ENCODE measurements around the gene SDR39U1. TPM values are rescaled to one million over a fixed set of nuclear protein-coding genes. Genes with fewer than 3 reads are reported as not detected.

Gene SDR39U1
- total RNA-seq, 2 donors from 2014 or later: 27.6 to 61.8 TPM

DNA sequence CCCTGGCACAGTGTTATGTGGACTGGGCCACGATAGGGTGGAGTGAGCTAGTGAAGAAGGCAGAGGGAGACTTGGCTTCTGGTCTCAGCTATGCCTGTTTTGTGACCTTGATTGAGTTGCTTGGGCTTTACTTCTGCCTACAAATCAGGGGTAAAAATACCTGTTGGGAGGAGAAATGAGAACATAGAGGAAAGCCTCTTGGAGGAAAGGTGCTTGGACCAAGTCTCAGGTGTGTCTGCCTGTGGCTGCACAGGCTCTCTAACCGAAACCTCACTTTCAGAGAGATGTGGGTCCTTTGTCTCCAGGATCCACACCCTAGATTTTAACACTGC is 4.9 kb downstream of the SDR39U1 start:
- DNase-seq (ENCODE audit: low spot score): no peak
- ATAC-seq (ENCODE audit: insufficient number of reproducible peaks, low FRiP score, low read depth): no peak
- Histone ChIP-seq H3K27ac (no peak overlapping the region), H3K27me3 (replicated peaks; ENCODE audit: insufficient read depth) (no peaks in the 10 kb centered on the region), H3K9me3 (no peaks in the 10 kb centered on the region), H3K4me1 (ENCODE audit: control insufficient read depth in 1 of 2, low read depth in 2 of 2) (peaks cover 0 to 33% of the 10 kb centered on the region in 2 donors), H3K36me3 (peaks cover 56% of the 10 kb centered on the region), H3K4me3 (no peak overlapping the region)
- TF ChIP-seq, protein P1, sequence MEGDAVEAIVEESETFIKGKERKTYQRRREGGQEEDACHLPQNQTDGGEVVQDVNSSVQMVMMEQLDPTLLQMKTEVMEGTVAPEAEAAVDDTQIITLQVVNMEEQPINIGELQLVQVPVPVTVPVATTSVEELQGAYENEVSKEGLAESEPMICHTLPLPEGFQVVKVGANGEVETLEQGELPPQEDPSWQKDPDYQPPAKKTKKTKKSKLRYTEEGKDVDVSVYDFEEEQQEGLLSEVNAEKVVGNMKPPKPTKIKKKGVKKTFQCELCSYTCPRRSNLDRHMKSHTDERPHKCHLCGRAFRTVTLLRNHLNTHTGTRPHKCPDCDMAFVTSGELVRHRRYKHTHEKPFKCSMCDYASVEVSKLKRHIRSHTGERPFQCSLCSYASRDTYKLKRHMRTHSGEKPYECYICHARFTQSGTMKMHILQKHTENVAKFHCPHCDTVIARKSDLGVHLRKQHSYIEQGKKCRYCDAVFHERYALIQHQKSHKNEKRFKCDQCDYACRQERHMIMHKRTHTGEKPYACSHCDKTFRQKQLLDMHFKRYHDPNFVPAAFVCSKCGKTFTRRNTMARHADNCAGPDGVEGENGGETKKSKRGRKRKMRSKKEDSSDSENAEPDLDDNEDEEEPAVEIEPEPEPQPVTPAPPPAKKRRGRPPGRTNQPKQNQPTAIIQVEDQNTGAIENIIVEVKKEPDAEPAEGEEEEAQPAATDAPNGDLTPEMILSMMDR (IDR thresholded peaks at IDR 0.05): no peak

DNA sequence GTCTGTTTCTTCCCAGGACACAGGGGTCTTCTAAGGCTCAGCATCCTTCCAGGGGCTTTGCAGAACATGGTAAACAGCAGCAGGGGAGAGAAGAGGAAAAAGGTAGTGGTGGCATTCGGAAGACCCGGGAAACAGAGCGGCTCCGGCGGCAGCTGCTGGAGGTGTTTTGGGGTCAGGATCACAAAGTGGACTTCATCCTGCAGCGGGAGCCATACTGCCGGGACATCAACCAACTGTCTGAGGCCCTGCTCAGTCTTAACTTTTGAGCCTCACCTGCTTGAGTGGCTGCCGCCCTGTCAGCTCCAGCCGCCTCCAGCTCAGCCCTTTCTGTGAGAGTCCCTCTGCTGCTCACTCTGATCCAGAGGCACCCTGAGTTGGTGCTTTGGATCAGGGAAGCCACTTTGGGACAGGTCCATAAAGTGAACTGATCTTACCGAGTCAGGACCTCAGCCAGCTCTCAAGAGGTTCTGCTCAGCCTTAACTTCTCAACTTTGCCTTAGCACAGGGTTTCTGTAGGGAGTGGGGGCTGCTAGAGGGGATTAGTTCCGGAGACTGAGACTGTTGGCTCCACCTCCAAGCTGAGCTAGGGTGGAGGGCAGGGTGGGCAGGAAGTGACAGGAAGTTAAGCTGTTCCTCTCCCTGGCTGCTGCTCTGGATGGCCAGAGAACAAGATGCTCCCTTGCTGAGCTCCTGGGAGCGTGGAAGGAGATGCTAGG is 5.4 kb downstream of the SDR39U1 start:
- Histone ChIP-seq H3K4me1 (ENCODE audit: control insufficient read depth in 1 of 2, low read depth in 2 of 2) (peaks cover 0 to 37% of the 10 kb centered on the region in 2 donors), H3K9me3 (no peaks in the 10 kb centered on the region), H3K27ac (no peak overlapping the region), H3K27me3 (replicated peaks; ENCODE audit: insufficient read depth) (no peaks in the 10 kb centered on the region), H3K36me3 (peaks cover 61% of the 10 kb centered on the region), H3K4me3 (no peak overlapping the region)
- DNase-seq (ENCODE audit: low spot score) (no peak), ATAC-seq (ENCODE audit: insufficient number of reproducible peaks, low FRiP score, low read depth) (no peak)
- TF ChIP-seq, protein P1 (IDR thresholded peaks at IDR 0.05): no peak

DNA sequence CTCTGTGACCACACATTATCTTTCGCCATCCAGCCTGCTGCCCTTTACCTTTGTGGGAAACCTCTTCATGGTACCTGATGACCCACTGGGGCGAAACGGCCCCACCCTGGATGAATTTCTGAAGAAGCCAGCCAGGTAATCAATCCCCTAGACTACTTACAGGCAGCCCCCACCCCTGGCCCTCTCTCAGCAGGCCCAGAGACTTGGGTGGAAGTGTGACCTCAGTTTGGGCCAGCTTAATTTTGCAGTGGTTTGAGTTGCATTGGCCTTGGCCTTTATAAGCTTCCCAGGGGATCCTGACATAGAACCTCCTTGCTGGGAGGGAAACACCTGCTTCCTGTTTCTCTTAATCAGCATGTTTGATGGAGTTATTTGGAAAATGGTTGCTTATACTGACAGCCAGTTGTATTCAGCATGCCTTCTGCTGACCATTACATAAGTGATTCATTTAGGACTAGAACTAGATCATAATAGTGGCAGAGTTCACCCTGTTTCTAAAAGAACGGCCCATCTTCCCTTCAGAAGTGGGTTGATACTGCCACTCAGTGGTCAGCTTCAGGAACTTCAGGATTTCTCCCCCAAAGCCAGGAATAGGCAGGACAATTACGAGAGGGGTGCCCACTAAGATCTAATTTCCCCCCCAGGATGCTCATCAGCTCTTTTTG is 6.1 kb downstream of the SDR39U1 start:
- ATAC-seq (ENCODE audit: insufficient number of reproducible peaks, low FRiP score, low read depth) (peak; percentile 71), DNase-seq (ENCODE audit: low spot score) (no peak)
- Histone ChIP-seq H3K4me3 (no peak overlapping the region), H3K36me3 (peaks cover 61% of the 10 kb centered on the region), H3K9me3 (no peaks in the 10 kb centered on the region), H3K27ac (peak overlapping the region in 1 of 2 donors; percentile 43), H3K27me3 (replicated peaks; ENCODE audit: insufficient read depth) (no peaks in the 10 kb centered on the region), H3K4me1 (ENCODE audit: control insufficient read depth in 1 of 2, low read depth in 2 of 2) (peaks cover 2 to 40% of the 10 kb centered on the region in 2 donors)
- TF ChIP-seq, protein P1 (IDR thresholded peaks at IDR 0.05): peak; percentile 79

DNA sequence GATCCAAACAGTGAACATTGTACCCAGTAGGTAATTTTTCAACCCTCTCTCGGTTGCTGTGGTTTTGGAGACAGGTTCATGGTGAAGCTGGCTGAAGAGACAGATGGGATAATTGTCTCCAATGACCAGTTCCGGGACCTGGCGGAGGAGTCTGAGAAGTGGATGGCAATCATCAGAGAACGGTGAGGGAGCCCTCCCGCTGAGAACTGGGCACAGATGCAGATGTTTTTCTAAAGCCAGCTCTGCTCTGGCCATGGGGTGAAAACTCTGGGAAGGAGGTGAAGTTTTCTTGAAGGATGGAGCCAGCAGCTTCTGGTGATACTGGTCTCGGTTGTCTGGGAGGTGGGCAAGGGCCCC is 6.6 kb downstream of the SDR39U1 start:
- TF ChIP-seq, protein P1 (IDR thresholded peaks at IDR 0.05): no peak
- H3K27ac ChIP-seq: peak overlapping the region in 1 of 2 donors; percentile 43

DNA sequence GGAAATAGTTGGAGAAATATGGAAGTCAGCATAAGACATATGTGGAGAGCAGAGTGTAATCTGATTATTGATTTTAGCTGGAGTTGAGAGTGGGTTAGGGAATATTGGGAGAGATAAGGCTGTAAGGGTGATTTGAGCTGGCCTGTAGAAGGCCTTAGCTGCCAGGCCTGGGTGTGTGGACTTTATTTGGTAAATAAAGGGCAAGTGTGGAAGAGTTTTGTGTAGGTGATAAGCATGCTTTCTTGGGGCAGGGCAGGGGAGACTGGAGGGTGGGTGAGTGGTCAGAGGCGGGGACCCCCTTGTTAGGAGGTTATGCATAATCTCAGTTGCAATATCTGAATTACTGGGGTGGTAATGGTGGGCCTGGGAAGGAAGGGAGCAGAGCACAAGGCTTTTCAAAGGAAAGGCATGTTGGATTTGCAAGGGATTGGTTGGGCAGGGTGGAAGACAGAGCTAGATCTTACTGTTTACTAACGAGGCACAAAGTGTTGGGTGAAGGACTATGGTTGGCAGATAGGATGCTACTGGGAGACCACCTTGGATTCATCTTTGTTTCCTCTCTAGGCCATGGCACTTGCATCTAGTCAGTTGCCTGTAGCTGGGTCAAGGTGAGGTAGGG is 7.3 kb downstream of the SDR39U1 start:
- H3K27me3 ChIP-seq (replicated peaks; ENCODE audit: insufficient read depth): no peaks in the 10 kb centered on the region
- H3K27ac ChIP-seq: no peak overlapping the region
- H3K9me3 ChIP-seq: no peaks in the 10 kb centered on the region
- ATAC-seq (ENCODE audit: insufficient number of reproducible peaks, low FRiP score, low read depth) (no peak), DNase-seq (ENCODE audit: low spot score) (no peak)
- H3K4me3 ChIP-seq: no peak overlapping the region
- TF ChIP-seq, protein P1 (IDR thresholded peaks at IDR 0.05): no peak
- H3K4me1 ChIP-seq (ENCODE audit: control insufficient read depth in 1 of 2, low read depth in 2 of 2): peaks cover 7 to 39% of the 10 kb centered on the region in 2 donors
- H3K36me3 ChIP-seq: peaks cover 58% of the 10 kb centered on the region

More for the DNA sequence above, 6.6 kb downstream of the SDR39U1 start:
- no peak overlapping the region for H3K4me3 ChIP-seq
- DNase-seq (ENCODE audit: low spot score): no peak
- no peak for ATAC-seq (ENCODE audit: insufficient number of reproducible peaks, low FRiP score, low read depth)
- H3K36me3 ChIP-seq: peaks cover 61% of the 10 kb centered on the region
- H3K27me3 ChIP-seq (replicated peaks; ENCODE audit: insufficient read depth): no peaks in the 10 kb centered on the region
- peaks cover 7 to 40% of the 10 kb centered on the region in 2 donors for H3K4me1 ChIP-seq (ENCODE audit: control insufficient read depth in 1 of 2, low read depth in 2 of 2)
- no peaks in the 10 kb centered on the region for H3K9me3 ChIP-seq
